ENCODE measurements around the gene TMEM156. TPM values are rescaled to one million over a fixed set of nuclear protein-coding genes. Genes with fewer than 3 reads are reported as not detected.
"Not testable (repeated sequence)": the region's sequence is repeated elsewhere in the genome, so short reads cannot be mapped to it uniquely, and the experiment has no call there.

Gene TMEM156
- polyA plus RNA-seq, 1 donor from 2014 or later = 152 TPM

DNA sequence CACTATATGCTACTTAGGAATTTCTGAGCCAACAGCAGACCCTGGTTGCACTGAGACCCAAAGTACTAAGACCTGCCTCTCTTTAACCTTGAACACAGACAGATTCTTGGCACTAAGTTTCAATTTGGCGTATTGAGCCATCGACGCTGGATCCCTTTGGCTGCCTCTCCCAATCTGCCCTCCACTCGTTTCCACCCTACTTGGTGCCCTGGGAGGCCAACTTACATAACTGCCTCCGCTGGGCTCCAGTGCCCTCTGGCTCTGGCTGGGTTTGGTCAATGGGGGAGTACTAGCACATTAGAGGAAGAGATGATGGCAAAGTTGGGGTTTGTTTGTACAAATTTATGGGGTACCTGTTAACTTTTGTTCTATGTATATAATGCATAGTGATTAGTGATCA lies 63.5 kb downstream of the TMEM156 start:
- no peaks in the 10 kb centered on the region for H3K27me3 Mint-ChIP-seq
- H3K9me3 Mint-ChIP-seq = peaks cover 0 to 1% (median 0%) of the 10 kb centered on the region in 3 donors
- H3K27ac Mint-ChIP-seq = no peak overlapping the region
- H3K36me3 Mint-ChIP-seq = peaks cover 16% of the 10 kb centered on the region
- no peak overlapping the region for H3K4me3 Mint-ChIP-seq
- H3K4me1 Mint-ChIP-seq = peaks cover 6 to 8% (median 6%) of the 10 kb centered on the region in 3 donors

DNA sequence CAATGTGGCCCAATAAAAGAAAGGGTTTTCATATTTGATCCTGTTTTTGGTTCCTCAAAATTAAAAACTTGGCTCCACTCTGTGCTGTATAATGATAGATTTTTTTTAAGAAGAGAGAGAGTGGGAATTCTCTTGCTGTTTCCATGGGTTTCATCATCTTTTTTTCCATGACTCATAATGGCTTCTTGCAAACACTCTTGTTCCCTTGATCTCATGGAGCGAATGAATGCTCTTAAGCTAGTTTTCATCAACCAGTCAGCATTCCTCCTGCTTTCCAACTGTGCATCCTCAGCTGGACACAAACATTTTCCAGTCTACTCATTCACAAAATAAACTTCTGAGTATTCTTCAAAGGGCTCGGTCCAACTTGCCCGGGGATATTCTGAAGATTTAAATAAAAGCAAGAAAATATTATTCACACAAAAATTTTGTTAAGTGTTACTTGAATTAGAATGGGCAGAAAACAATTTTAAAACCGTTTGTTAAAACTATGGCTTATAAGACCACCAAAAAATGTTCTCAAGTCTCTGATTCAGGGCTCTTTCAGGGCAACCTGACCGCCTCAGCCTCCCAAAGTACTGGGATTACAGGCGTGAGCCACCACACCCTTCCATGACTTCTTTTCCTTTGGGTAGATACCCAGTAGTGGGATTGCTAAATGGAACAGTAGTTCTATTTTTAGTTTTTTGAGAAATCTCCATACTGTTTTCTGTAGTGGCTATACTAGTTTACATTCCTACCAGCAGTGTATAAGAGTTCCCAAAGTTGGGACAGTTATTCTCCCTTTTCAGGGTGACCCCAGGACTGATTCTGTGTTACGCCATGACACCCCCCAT lies 64.7 kb downstream of the TMEM156 start:
- peaks cover 0 to 2% (median 1%) of the 10 kb centered on the region in 3 donors for H3K9me3 Mint-ChIP-seq
- H3K27ac Mint-ChIP-seq = peak overlapping the region in 1 of 3 donors; percentile 53
- H3K36me3 Mint-ChIP-seq = peaks cover 18% of the 10 kb centered on the region
- no peaks in the 10 kb centered on the region for H3K27me3 Mint-ChIP-seq
- no peak overlapping the region for H3K4me3 Mint-ChIP-seq
- H3K4me1 Mint-ChIP-seq = peaks cover 8 to 15% (median 11%) of the 10 kb centered on the region in 3 donors

- Mint-ChIP-seq H3K27me3 (no peaks in the 10 kb centered on the region), H3K27ac (peak overlapping the region in 2 of 3 donors; percentile 9 to 75), H3K4me3 (no peak overlapping the region), H3K36me3 (peaks cover 18% of the 10 kb centered on the region), H3K4me1 (peaks cover 11 to 19% (median 16%) of the 10 kb centered on the region in 3 donors), H3K9me3 (peaks cover 1 to 10% (median 4%) of the 10 kb centered on the region in 3 donors)
Measured at GRCh38 chr4:38965866-38966265, 66.3 kb downstream of the TMEM156 start.

DNA sequence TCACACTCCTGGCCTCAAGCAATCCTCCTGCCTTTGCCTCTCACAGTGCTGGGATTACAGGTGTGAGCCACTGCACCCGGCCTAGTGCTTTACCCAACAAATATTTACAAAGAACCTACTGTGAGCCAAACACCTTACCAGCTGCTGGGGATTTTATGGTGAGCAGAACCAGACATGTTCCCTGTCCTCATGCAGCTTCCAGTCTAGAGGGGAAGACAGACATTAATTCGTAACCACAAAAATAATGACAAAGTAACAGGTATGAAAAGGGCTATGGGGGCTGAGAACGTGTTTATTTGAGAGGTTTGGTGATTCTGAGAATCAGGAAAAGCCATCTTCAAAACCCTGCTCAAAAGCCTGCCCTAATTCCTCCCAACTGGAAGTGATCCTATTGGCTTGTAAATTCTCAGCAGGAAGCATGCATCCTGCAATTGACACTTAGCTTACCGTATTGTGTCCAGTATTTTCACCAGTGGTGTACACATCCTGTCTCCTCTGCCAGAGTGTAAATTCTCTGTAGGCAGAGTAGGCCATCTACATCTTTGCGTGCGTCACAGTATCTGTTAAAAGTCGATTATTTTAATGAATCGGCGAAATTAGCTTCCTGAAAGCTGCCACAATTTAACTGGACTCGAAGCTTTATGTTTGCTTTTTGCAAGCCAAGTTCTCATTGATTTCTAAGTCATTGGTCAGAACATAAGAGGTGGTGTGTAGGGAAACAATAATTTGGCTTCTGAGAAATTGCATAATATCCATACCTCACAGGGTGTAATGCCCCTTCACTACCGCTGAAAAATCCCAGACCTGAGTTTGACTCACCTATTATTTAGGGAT lies 67.0 kb downstream of the TMEM156 start:
- peak overlapping the region in 1 of 3 donors; percentile 49 for H3K27ac Mint-ChIP-seq
- H3K27me3 Mint-ChIP-seq = no peaks in the 10 kb centered on the region
- H3K4me3 Mint-ChIP-seq = no peak overlapping the region
- peaks cover 11 to 19% (median 16%) of the 10 kb centered on the region in 3 donors for H3K4me1 Mint-ChIP-seq
- peaks cover 18% of the 10 kb centered on the region for H3K36me3 Mint-ChIP-seq
- peaks cover 1 to 10% (median 4%) of the 10 kb centered on the region in 3 donors for H3K9me3 Mint-ChIP-seq

GRCh38 chr4:38959248-38959647 lies 73.0 kb downstream of the TMEM156 start:
- H3K4me3 Mint-ChIP-seq = peak overlapping the region in 1 of 4 donors; percentile 1
- not testable (repeated sequence) for H3K27me3 Mint-ChIP-seq, H3K36me3 Mint-ChIP-seq, H3K27ac Mint-ChIP-seq
- peaks cover 7 to 20% (median 13%) of the 10 kb centered on the region in 3 donors for H3K4me1 Mint-ChIP-seq
- H3K9me3 Mint-ChIP-seq = peaks cover 2 to 13% (median 4%) of the 10 kb centered on the region in 3 donors

GRCh38 chr4:38958453-38959190 lies 73.6 kb downstream of the TMEM156 start:
- no peak overlapping the region for H3K27ac Mint-ChIP-seq
- no peaks in the 10 kb centered on the region for H3K27me3 Mint-ChIP-seq
- peaks cover 2% of the 10 kb centered on the region for H3K36me3 Mint-ChIP-seq
- peaks cover 2 to 13% (median 4%) of the 10 kb centered on the region in 3 donors for H3K9me3 Mint-ChIP-seq
- no peak overlapping the region for H3K4me3 Mint-ChIP-seq
- peaks cover 7 to 17% (median 13%) of the 10 kb centered on the region in 3 donors for H3K4me1 Mint-ChIP-seq

GRCh38 chr4:38957893-38958292 lies 74.3 kb downstream of the TMEM156 start:
- no peak overlapping the region for H3K27ac Mint-ChIP-seq
- no peak overlapping the region for H3K4me3 Mint-ChIP-seq
- H3K27me3 Mint-ChIP-seq = no peaks in the 10 kb centered on the region
- H3K4me1 Mint-ChIP-seq = peaks cover 7 to 13% (median 12%) of the 10 kb centered on the region in 3 donors
- peaks cover 2 to 13% (median 3%) of the 10 kb centered on the region in 3 donors for H3K9me3 Mint-ChIP-seq
- H3K36me3 Mint-ChIP-seq = no peaks in the 10 kb centered on the region

DNA sequence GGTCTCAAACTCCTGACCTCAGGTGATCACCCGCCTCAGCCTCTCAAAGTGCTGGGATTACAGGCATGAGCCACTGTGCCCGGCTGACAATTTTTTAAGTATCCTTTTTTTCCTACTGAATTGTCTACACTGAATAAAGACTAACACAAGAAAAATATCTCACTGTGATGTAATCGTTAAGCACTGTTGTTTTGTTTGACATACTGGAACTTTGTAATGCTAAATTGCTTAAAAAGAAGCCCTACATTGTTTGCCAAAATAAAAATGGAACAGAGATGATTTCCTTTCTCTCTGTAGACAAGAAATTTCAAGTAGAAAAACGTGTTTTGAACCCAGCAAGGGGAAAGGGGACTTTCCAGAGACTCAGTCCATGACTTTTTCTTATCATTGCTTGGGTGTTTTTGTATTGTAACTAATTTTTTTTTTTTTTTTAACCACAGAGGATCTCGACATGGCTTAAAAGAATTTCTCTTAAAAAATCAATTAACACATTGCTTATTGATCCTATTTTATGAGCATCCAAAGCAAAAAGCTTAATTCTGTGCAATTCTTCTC lies 74.9 kb downstream of the TMEM156 start:
- H3K4me3 Mint-ChIP-seq = no peak overlapping the region

GRCh38 chr4:38955957-38956356 lies 76.3 kb downstream of the TMEM156 start:
- no peak overlapping the region for H3K4me3 Mint-ChIP-seq
- no peaks in the 10 kb centered on the region for H3K27me3 Mint-ChIP-seq
- H3K9me3 Mint-ChIP-seq = peaks cover 0 to 3% (median 2%) of the 10 kb centered on the region in 3 donors
- no peak overlapping the region for H3K27ac Mint-ChIP-seq
- H3K4me1 Mint-ChIP-seq = peaks cover 2 to 4% (median 3%) of the 10 kb centered on the region in 3 donors
- no peaks in the 10 kb centered on the region for H3K36me3 Mint-ChIP-seq

More for the DNA sequence above, 74.9 kb downstream of the TMEM156 start:
- Mint-ChIP-seq H3K9me3 (peaks cover 2 to 13% (median 2%) of the 10 kb centered on the region in 3 donors), H3K4me1 (peaks cover 2 to 13% (median 8%) of the 10 kb centered on the region in 3 donors), H3K36me3 (no peaks in the 10 kb centered on the region), H3K27ac (no peak overlapping the region), H3K27me3 (no peaks in the 10 kb centered on the region)

- Mint-ChIP-seq H3K9me3 (peaks cover 0 to 3% (median 2%) of the 10 kb centered on the region in 3 donors), H3K27ac (no peak overlapping the region), H3K36me3 (no peaks in the 10 kb centered on the region), H3K27me3 (no peaks in the 10 kb centered on the region), H3K4me3 (no peak overlapping the region), H3K4me1 (peaks cover 4 to 5% (median 4%) of the 10 kb centered on the region in 3 donors)
Measured at GRCh38 chr4:38954727-38955126, 77.5 kb downstream of the TMEM156 start.

- no peak overlapping the region for H3K4me3 Mint-ChIP-seq
- H3K9me3 Mint-ChIP-seq = no peaks in the 10 kb centered on the region
- H3K27me3 Mint-ChIP-seq = peaks cover 2% of the 10 kb centered on the region
- H3K36me3 Mint-ChIP-seq = no peaks in the 10 kb centered on the region
- peaks cover 7 to 12% (median 10%) of the 10 kb centered on the region in 3 donors for H3K4me1 Mint-ChIP-seq
- H3K27ac Mint-ChIP-seq = no peak overlapping the region
Measured at GRCh38 chr4:38952017-38952416, 80.2 kb downstream of the TMEM156 start.

DNA sequence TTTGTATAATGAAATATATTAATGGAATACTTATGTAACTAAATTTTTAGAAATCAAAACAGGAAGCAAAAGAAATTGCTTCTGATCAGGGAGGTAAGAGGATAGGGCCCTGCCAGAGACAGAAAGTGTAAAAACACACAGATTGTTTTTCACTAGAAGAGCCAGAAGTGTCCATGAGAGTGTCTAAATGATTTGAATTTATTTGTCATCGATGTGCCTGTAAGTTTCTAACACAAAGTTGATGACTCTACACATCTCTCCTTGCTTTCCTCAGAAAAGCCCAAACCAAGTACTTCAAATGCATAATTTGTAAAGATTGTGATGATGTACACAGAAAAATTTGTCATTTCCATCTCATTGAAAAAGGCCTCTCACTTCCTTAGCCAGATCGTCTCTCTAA lies 80.6 kb downstream of the TMEM156 start:
- H3K27me3 Mint-ChIP-seq = peaks cover 2% of the 10 kb centered on the region
- no peak overlapping the region for H3K4me3 Mint-ChIP-seq
- no peaks in the 10 kb centered on the region for H3K9me3 Mint-ChIP-seq
- H3K36me3 Mint-ChIP-seq = no peaks in the 10 kb centered on the region
- H3K4me1 Mint-ChIP-seq = peaks cover 7 to 14% (median 10%) of the 10 kb centered on the region in 3 donors
- no peak overlapping the region for H3K27ac Mint-ChIP-seq

GRCh38 chr4:38950734-38951133 lies 81.5 kb downstream of the TMEM156 start:
- peaks cover 7 to 14% (median 10%) of the 10 kb centered on the region in 3 donors for H3K4me1 Mint-ChIP-seq
- H3K36me3 Mint-ChIP-seq = no peaks in the 10 kb centered on the region
- peaks cover 2% of the 10 kb centered on the region for H3K27me3 Mint-ChIP-seq
- H3K4me3 Mint-ChIP-seq = no peak overlapping the region
- H3K9me3 Mint-ChIP-seq = no peaks in the 10 kb centered on the region
- peak overlapping the region in 1 of 3 donors; percentile 11 for H3K27ac Mint-ChIP-seq

- H3K4me1 Mint-ChIP-seq = peaks cover 7 to 14% (median 10%) of the 10 kb centered on the region in 3 donors
- H3K27me3 Mint-ChIP-seq = peaks cover 2% of the 10 kb centered on the region
- no peaks in the 10 kb centered on the region for H3K36me3 Mint-ChIP-seq
- H3K4me3 Mint-ChIP-seq = no peak overlapping the region
- H3K9me3 Mint-ChIP-seq = no peaks in the 10 kb centered on the region
- H3K27ac Mint-ChIP-seq = no peak overlapping the region
Measured at GRCh38 chr4:38950159-38950558, 82.0 kb downstream of the TMEM156 start.
